Gastroesophageal sphincter (tissue), 3 donors: ENCODE measurements around the gene XYLT2.

Source experiments
- CTCF ChIP-seq, 4 experiments: fragments of 200-600 bp in 2 of 4; fragments of 450-650 bp in 2 of 4; sonication (generic) in 1 of 4; IDR thresholded peaks; one replicate each; pipeline ENCODE4 v1.5.1; 2017 to 2019; ENCODE audit warnings: antibody characterized with exemption in 4 of 4, mild to moderate bottlenecking in 2 of 4, moderate library complexity in 2 of 4
- EP300 ChIP-seq: sonication (generic); formaldehyde crosslinking; IDR thresholded peaks from one replicate; pipeline ENCODE4 v1.6.1; 2017; ENCODE audit warnings: antibody characterized with exemption, mild to moderate bottlenecking

GRCh38 chr17:50332196-50332595 lies 13.7 kb upstream of the XYLT2 start:
- no peak for TF ChIP-seq EP300
- no peak for TF ChIP-seq CTCF (IDR thresholded peaks at IDR 0.05)
